CD14-positive monocyte (primary cell): ENCODE data around the gene PAPPA. TPM values are rescaled to one million over a fixed set of nuclear protein-coding genes. Genes with fewer than 3 reads are reported as not detected.

Experiments used
- DNase-seq, 3 donors: peaks; one replicate each; pipeline ENCODE4 v3.0.0-alpha.2; 2011 to 2022
- H2AFZ ChIP-seq: 2 replicates; pipeline ENCODE4 v1.6.0; 2012; ENCODE audit warnings: mild to moderate bottlenecking, low read depth, low read length, inconsistent platforms; ENCODE audit not compliant: insufficient read depth, poor library complexity, severe bottlenecking
- H3K27ac ChIP-seq, 2 donors: 1 replicate in 1 of 2; 2 replicates in 1 of 2; pipeline ENCODE4 v1.5.1; 2012 to 2013; ENCODE audit warnings: low read length in 2 of 2, control low read depth in 1 of 2, inconsistent platforms in 1 of 2, low read depth in 1 of 2, mild to moderate bottlenecking in 1 of 2
- H3K27me3 ChIP-seq, 2 donors: one replicate each; pipeline versions ENCODE4 v1.6.0 to v1.6.1; 2011 to 2013; ENCODE audit warnings: low read length in 2 of 2; ENCODE audit not compliant: control insufficient read depth in 2 of 2, insufficient read depth in 2 of 2
- H3K36me3 ChIP-seq, 2 donors: replicated peaks in 1 of 2; 1 replicate in 1 of 2; 2 replicates in 1 of 2; pipeline versions ENCODE4 v1.5.1 to v1.6.1; 2012 to 2013; ENCODE audit warnings: low read length in 2 of 2, control low read depth in 1 of 2, inconsistent platforms in 1 of 2, mild to moderate bottlenecking in 1 of 2; ENCODE audit not compliant: insufficient read depth in 2 of 2, control insufficient read depth in 1 of 2
- H3K4me1 ChIP-seq, 2 donors: 1 replicate in 1 of 2; 2 replicates in 1 of 2; pipeline versions ENCODE4 v1.5.1 to v1.6.1; 2012 to 2013; ENCODE audit warnings: low read length in 2 of 2, control low read depth in 1 of 2, inconsistent platforms in 1 of 2, mild to moderate bottlenecking in 1 of 2, moderate library complexity in 1 of 2; ENCODE audit not compliant: insufficient read depth in 2 of 2, control insufficient read depth in 1 of 2
- H3K4me2 ChIP-seq: replicated peaks from 2 replicates; pipeline ENCODE3; 2012; ENCODE audit warnings: low read length, moderate library complexity, mild to moderate bottlenecking; ENCODE audit not compliant: poor library complexity, severe bottlenecking; ENCODE audit errors: extremely low read depth
- H3K4me3 ChIP-seq, 3 experiments: fragments of 200-600 bp in 1 of 3; sonication (generic) in 1 of 3; replicated peaks in 1 of 3; 1 replicate in 2 of 3; 2 replicates in 1 of 3; pipeline ENCODE4 v1.5.1; 2011 to 2013; ENCODE audit warnings: low read length in 3 of 3, mild to moderate bottlenecking in 3 of 3, control low read depth in 2 of 3, low read depth in 2 of 3, inconsistent platforms in 1 of 3, moderate library complexity in 1 of 3
- H3K79me2 ChIP-seq: 2 replicates; pipeline ENCODE4 v1.6.0; 2012; ENCODE audit warnings: mild to moderate bottlenecking, control low read depth, inconsistent platforms, low read length, moderate library complexity; ENCODE audit not compliant: insufficient read depth
- H3K9ac ChIP-seq: 2 replicates; pipeline ENCODE4 v1.6.0; 2017; ENCODE audit warnings: low read length, mild to moderate bottlenecking; ENCODE audit not compliant: insufficient read depth, poor library complexity, severe bottlenecking
- H3K9me3 ChIP-seq, 2 donors: replicated peaks in 1 of 2; 1 replicate in 1 of 2; 2 replicates in 1 of 2; pipeline versions ENCODE4 v1.5.1 to v1.6.1; 2012 to 2013; ENCODE audit warnings: low read length in 2 of 2, control low read depth in 1 of 2; ENCODE audit not compliant: control insufficient read depth in 1 of 2, insufficient read depth in 1 of 2
- H4K20me1 ChIP-seq: 2 replicates; pipeline ENCODE4 v1.6.0; 2012; ENCODE audit warnings: mild to moderate bottlenecking, low read length, control low read depth, moderate library complexity; ENCODE audit not compliant: insufficient read depth
- H3K27ac Mint-ChIP-seq, 7 donors: one replicate each; pipeline ENCODE4 v1.8.0; 2020; ENCODE audit warnings: mild to moderate bottlenecking in 7 of 7, mixed read lengths in 7 of 7, moderate library complexity in 6 of 7, inconsistent platforms in 2 of 7
- H3K27me3 Mint-ChIP-seq, 3 donors: one replicate each; pipeline ENCODE4 v1.8.0; 2021 to 2022; ENCODE audit warnings: low read depth in 3 of 3, mild to moderate bottlenecking in 3 of 3, mixed read lengths in 3 of 3, moderate library complexity in 3 of 3, inconsistent platforms in 1 of 3
- H3K36me3 Mint-ChIP-seq, 2 donors: one replicate each; pipeline ENCODE4 v1.8.0; 2020; ENCODE audit warnings: mixed read lengths in 2 of 2, inconsistent platforms in 1 of 2, mild to moderate bottlenecking in 1 of 2
- H3K4me1 Mint-ChIP-seq: one replicate; pipeline ENCODE4 v1.8.0; 2020; ENCODE audit warnings: mild to moderate bottlenecking, mixed read lengths
- H3K4me3 Mint-ChIP-seq, 2 donors: one replicate each; pipeline ENCODE4 v1.8.0; 2020; ENCODE audit warnings: mild to moderate bottlenecking in 2 of 2, mixed read lengths in 2 of 2, moderate library complexity in 1 of 2
- H3K9me3 Mint-ChIP-seq, 7 donors: one replicate each; pipeline ENCODE4 v1.8.0; 2020 to 2022; ENCODE audit warnings: mixed read lengths in 7 of 7, mild to moderate bottlenecking in 6 of 7, moderate library complexity in 6 of 7, inconsistent platforms in 2 of 7
- CTCF ChIP-seq: fragments of 200-600 bp; IDR thresholded peaks from one replicate; pipeline ENCODE4 v1.8.0; 2022; ENCODE audit warnings: antibody characterized with exemption, mild to moderate bottlenecking
- WGBS: methylation state at CpG from one replicate; pipeline ENCODE4 v1.1.5; 2013; ENCODE audit warnings: missing lambda C conversion rate; ENCODE audit not compliant: insufficient coverage; 5-methylcytosine and 5-hydroxymethylcytosine counted together
- intact Hi-C, 2 donors: fragments of 100-400 bp; cut with micrococcal nuclease; formaldehyde crosslinking; loops; one replicate each; pipeline versions ENCODE4 v1.15.0 to v1.15.1; 2023
- polyA plus RNA-seq, 3 donors: library from polyadenylated mRNA; depleted of rRNA in 1 of 3; unstranded in 2 of 3; stranded (reverse) in 1 of 3; fragments of 300-500 nt in 2 of 3; fragments of >200 nt in 1 of 3; fragmentation: Illumina TruSeq in 2 of 3; gene quantifications; 1 replicate in 2 of 3; 2 replicates in 1 of 3; pipeline ENCODE4 v1.2.3, GENCODE V29; 2012 to 2021

The PAPPA gene
- polyA plus RNA-seq, 3 donors, result not detected

- Mint-ChIP-seq H3K27me3 (peaks cover 0 to 4% (median 4%) of the 10 kb centered on the region in 3 donors), H3K27ac (no peak overlapping the region), H3K9me3 (peaks cover 0 to 6% (median under 1%) of the 10 kb centered on the region in 7 donors), H3K4me1 (no peaks in the 10 kb centered on the region), H3K4me3 (no peak overlapping the region), H3K36me3 (no peaks in the 10 kb centered on the region)
- WGBS, result 83% methylated on average over 1 of the region's 4 CpGs
- DNase-seq, result no peak
- no peak overlapping the region for H3K27ac ChIP-seq
- intact Hi-C loops, result no loop called here
- H3K4me1 ChIP-seq, result no peaks in the 10 kb centered on the region
- H3K27me3 ChIP-seq, result no peaks in the 10 kb centered on the region
- H3K4me3 ChIP-seq, result no peak overlapping the region
- TF ChIP-seq CTCF, result no peak
- H3K36me3 ChIP-seq, result no peaks in the 10 kb centered on the region
- no peaks in the 10 kb centered on the region for H4K20me1 ChIP-seq
- H2AFZ ChIP-seq, result no peak overlapping the region
- no peak overlapping the region for H3K9ac ChIP-seq
- no peak overlapping the region for H3K4me2 ChIP-seq
- H3K79me2 ChIP-seq, result no peaks in the 10 kb centered on the region
- H3K9me3 ChIP-seq, result no peaks in the 10 kb centered on the region
Measured at GRCh38 chr9:116308076-116308475, 154.5 kb downstream of the PAPPA start.

- Histone ChIP-seq H3K79me2 (no peaks in the 10 kb centered on the region), H3K4me2 (no peak overlapping the region), H3K27ac (no peak overlapping the region), H3K27me3 (no peaks in the 10 kb centered on the region), H2AFZ (no peak overlapping the region), H3K9ac (no peak overlapping the region), H3K4me3 (no peak overlapping the region), H3K36me3 (no peaks in the 10 kb centered on the region), H4K20me1 (no peaks in the 10 kb centered on the region), H3K9me3 (no peaks in the 10 kb centered on the region), H3K4me1 (no peaks in the 10 kb centered on the region)
- no peak for DNase-seq
- Mint-ChIP-seq H3K27ac (no peak overlapping the region), H3K4me1 (no peaks in the 10 kb centered on the region), H3K4me3 (no peak overlapping the region), H3K27me3 (peaks cover 0 to 4% (median 4%) of the 10 kb centered on the region in 3 donors), H3K9me3 (peaks cover 0 to 4% (median 2%) of the 10 kb centered on the region in 7 donors), H3K36me3 (no peaks in the 10 kb centered on the region)
- no peak for TF ChIP-seq CTCF
- intact Hi-C loops, result no loop called here
- WGBS, result no CpG with 5 or more reads among the region's 3 CpGs
Measured at GRCh38 chr9:116309900-116310611, 156.5 kb downstream of the PAPPA start.
